ENCODE measurements around the gene KCTD12.

KCTD12 gene

DNA sequence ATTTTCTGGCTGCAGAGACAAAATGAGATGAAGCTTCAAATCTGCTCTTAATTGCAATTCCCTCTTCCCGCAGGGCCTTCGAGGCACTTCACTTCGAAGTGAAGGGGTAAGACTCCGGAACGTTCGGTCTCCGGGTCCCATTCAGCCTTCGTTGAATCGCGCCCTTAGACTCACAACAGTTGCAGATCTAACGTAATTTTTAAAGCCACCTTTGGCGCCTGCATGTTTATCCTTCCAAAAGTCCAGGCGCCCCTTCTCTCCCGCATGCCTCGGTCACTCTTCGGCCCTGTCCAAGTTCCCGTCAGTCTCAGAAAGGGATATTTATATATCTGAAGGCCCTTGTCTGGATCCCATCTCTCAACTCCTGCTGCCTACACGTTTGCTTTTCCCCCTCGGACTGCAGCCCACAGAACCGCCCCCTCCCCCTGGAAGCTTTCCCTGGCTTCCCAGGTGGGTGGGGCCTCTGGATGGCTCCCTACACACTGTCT, 915 bp upstream of the KCTD12 start:
- DNase-seq (ENCODE audit: low read depth) = no peak

DNA sequence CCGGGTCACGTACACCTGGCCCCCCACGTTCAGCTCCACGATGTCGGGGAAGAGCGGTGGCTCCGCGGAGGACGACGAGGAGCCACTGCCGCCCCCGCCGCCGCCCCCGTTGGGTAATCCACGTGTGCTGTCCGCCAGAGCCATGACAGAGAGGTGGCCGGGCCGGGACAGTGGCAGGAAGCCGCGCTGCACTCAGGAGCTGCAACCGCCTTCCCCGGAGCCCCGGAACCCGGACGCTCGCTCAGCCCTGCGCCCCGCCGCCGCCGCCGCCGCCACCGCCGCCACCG, 257 bp downstream of the KCTD12 start:
- DNase-seq (ENCODE audit: low read depth) = no peak

DNA sequence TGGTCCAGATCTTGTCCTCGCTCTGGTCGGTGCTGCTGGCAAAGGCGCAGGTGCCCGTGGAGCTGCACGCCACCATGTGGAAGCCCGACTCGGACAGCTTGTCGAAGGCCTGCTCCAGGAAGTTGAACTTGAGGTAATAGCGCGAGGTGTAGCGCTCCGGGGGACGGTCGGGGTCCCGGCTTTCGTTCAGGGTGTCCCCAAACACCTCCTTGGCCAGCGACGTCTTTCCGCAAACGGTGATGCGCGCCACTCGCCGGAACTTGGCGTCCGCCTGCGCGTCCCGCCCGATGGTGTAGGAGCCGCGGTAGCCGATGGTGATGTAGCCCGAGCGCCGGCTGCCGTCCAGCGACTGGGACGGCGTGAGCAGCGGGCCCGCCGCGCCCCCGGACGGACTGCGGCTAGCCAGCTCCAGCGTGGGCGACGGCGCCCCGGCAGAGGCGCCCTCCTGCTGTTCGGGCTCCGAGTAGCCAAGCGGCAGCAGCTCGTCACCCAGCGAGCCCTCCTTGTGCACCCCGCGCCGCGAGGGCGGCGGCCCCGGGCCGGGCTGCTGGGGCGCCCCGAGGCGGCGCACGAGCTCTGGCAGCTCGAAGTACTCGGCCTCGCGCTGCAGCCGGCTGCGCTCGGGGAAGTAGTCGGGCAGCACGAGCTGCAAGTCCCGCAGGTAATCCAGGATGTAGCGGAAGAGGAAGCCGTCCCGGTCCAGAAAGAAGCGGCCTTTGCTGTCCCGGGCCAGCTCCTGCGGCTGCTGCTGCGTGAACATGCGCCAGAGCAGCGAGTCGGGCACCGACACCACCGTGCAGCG, 801 bp downstream of the KCTD12 start:
- peak; percentile 50 for DNase-seq (ENCODE audit: low read depth)

DNA sequence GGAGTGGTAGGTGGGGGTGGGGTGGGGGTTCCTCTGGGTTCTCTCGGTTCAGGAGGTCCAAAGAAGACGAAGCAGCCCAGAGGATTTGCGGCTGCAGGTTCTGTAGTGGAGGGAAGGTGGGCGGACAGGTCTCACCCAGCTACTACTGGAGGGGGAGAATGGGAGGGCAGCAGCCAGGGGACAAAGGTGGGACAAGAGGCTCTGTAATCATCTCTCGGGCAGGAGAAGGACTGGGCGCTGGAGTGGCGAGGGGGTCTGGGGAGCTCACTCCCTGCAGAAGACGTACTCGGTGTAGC, 1.4 kb downstream of the KCTD12 start:
- no peak for DNase-seq (ENCODE audit: low read depth)

DNA sequence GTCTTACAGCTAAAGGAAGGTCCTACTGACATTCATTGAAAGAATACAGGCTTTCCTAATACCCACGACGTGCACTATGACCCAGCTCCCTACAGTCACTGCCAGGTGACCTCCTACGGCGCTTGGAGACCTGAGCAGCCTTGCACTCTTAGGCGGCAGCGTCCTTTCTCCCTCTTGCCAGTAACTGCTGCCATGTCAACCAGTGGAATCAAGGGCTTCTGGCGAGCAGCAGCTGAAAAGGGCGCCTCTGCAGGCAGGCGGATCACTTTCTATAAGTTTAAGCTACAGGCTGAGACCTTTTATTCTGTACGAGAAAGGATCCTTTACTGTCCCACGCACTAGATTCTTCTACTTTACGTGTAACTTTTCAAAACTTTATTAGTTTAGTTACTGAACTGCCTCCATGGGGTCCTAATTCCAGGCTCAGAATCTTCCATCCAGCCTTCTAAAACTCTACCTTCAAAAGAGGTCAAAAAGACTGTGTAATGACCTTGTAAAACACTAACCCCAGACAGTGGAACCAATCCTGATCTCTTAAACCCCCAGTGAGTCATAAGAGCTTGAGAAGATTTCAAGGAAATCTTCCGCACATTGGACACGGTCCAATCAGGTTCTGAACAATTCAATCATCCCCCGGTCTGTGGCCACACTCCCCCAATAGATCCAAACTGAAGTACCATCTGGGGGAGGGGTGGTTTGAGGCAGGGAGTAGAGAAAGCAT, 1.9 kb downstream of the KCTD12 start:
- no peak for DNase-seq (ENCODE audit: low read depth)

DNA sequence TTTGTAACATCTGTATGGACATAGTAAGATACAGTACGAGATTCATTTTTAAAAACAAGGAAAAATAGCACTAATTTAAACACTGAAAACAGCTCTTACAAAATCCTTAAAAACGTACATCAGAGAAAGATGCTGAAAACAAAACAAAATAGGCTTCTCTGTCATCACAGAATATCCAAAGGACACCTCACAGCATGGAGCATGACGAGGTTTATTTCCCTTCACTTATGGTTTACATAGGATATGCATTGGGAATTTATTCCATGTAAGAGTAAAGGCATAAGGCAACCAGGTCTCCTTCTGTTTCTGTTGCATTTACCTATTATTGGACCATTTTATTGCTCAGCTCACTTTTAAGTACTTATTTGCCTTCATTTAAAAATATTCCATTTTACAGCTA, 3.0 kb downstream of the KCTD12 start:
- DNase-seq (ENCODE audit: low read depth) = no peak

DNA sequence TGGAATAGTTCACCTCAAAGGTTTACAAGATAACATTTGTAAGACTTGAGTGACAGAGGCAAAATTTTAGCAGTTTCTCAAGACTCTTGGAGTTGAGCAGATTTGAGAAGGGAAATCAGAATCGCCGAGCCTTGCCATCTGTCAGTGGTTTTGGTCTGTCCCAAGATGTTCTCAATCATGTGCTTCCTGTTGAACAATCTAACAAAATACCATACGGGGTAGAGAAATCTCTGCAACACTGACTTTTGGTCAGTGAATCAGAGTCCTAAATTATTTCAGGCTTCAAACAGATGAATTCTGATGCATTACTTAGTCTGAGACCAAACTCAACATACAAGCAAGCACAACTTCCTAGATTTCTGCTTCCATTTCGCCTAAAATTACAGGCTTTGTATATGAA, 3.8 kb downstream of the KCTD12 start:
- DNase-seq (ENCODE audit: low read depth) = no peak

DNA sequence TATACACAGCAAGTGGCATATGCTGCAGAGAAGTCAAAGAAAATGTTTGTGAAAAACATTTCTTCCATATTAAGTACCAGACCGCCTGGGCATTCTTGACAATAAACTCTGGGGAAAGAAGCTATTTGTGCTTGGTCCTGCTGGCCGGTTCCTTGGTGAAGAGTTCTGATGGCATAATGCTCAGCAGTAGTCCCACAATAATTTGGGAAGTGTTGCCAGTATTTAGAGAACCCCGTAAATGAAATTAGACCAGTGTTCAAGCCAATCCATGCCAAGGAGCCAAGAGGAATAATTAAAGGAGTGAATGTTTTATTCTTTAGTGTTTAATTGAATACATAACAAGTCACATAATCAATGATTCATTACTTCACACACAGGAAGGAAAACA, 6.3 kb downstream of the KCTD12 start:
- DNase-seq (ENCODE audit: low read depth) = no peak

DNA sequence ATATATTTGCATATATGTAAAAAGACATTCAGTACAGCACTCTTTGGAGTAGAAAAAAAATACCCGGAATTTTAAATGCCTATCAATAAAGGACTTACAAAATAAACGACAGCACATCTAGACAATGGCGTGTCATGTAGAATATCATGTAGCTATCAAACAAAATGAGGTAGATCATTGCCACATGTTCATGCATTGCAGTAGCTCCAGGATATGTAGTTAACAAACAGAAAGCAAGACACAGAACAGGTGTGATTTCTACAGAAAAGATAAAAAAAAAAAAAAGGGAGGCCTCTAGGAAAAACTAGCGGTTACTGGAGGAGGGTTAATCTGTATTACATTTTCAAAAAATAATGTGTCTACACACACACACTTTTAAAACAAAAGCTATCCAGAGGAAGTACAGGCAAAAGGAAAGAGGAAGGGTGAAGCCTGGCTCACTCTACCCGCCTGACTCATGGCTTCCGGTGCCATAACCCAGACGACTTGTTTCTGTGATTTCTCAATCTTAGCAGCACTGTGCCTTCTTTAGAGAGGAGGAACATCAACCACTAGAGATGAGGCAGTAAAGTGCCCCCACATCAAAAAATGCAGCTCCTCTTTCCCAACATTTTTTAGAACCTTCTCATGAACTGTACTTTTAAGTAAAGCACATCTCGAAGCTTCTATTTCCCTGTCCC, 6.9 kb downstream of the KCTD12 start:
- peak; percentile 46 for DNase-seq (ENCODE audit: low read depth)

DNA sequence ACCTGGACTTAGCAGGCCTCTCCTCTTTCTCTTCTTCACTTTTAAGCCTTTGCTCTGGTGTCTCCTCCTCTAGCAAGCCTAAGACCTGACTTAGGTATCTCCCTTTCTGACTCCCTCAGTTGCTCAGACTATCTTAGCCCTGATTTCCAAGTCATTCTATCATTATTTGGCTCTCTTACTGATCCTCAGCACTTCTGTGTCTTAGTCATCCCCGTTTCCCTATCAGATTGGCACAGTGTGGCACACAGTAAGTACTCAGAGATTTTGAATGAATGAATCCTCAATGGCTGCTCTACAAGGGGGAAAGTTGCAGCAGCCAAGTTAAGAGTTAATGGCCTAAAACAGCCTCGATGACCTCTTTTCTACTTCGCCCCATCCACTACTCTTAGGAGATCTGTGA, 8.2 kb downstream of the KCTD12 start:
- DNase-seq (ENCODE audit: low read depth) = no peak

DNA sequence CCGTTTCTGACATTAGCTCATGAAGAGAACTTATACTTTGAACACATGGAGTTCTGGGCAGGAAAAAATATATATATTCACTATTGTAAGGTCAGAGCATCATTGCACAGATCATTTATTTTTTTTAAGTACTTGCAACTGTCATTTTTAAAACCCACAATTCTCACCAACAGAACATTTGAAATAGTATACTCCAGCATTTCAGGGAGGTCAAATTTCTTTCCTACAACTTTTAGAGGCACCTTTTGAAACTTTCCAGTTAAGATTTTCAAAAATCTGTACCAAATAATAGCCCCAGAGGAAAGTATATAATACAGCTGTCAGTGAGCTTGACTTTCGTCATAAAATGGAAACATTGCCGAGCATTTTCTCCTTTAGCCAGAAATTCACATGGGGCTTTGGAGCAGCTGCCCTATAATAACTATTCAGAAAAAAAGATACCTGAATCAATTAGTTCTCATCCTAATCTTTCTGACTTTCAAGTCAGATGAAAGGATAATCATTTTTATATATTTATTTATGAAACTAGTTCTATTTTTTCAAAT, 10.9 kb downstream of the KCTD12 start:
- no peak for DNase-seq (ENCODE audit: low read depth)

DNA sequence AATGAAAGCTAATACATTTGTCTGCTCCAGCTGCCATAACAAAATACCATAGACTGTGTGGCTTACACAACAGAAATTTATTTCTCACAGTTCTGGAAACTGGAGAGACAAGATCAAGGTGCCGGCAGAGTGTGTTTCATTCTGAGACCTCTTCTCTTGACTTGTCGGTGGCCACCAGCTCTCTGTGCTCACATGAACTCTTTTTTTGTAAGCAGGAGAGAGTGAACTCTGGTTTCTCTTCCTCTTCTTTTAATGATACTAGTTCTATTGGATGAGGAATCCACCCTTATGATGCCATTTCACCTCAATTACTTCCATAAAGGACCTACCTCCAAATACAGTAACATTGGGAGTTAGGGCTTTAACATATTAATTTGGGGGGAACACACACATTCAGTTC, 11.7 kb downstream of the KCTD12 start:
- no peak for DNase-seq (ENCODE audit: low read depth)

DNA sequence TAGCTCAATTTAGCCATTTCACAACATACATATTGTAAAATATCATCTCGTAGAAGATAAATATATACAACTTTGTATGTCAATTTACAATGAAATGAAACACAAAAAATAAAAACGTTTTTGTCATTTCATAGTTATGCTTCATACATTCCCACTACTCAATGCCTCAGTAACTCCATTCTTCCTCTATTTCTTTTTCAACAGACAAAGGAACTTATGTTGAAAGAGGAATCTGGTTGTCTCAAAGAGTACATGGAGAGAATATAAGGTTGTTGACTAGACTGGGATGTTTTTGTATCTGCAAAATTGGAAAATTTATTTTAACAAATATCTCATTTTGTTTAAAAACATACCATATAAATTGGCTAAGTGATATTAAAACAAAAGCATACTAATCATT, 12.8 kb downstream of the KCTD12 start:
- DNase-seq (ENCODE audit: low read depth) = no peak

DNA sequence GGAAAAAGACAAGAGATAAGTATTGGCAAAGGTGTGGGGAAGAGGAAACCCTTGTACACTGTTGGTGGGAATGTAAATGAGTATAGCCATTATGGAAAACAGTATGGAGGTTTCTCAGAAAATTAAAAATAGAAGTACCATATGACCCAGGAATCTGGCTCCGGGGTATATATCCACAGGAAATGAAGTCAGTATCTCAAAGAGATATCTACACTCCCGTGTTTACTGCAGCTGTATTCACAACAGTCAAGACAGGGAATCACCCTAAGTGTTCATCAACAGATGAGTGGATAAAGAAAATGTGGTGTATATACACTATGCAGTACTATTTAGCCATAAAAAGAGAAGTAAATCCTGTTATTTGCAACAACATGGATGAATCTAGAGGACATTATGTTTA, 13.5 kb downstream of the KCTD12 start:
- no peak for DNase-seq (ENCODE audit: low read depth)

DNA sequence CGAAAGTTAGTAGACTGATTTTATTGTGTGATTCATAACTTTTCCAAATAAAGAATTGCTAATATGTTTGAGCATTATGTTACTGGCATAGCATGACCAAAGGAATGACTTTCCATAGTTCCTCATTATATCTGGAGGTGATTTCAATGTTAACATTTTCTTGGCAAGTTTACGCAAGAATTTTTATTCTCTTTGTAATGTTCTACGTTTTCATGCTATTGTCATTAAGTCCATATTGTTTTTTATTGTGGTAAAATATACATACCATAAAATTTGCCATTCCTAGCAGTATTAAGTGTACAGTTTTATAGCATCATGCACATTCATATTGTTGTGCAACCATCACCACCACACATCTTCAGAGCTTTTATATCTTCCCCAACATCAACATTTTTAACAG, 14.8 kb downstream of the KCTD12 start:
- no peak for DNase-seq (ENCODE audit: low read depth)

DNA sequence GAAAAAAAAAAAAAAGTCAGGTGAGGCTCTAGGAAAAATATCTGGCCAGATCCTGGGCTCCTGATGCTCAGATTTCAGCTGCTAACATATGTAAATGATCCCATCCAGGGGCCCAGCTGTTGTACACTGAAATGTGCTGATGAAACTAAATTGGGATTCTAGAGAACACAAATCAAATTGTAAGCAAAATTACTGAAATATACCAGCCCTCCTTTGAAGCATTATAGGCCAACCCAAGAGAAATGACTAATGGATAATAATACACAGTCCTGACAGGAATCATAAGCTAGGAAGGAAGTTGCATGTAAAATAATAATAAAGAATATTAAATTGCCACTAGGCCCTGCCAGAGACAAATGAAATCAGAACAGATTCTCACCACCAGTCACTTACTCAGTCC, 17.8 kb downstream of the KCTD12 start:
- no peak for DNase-seq (ENCODE audit: low read depth)

DNA sequence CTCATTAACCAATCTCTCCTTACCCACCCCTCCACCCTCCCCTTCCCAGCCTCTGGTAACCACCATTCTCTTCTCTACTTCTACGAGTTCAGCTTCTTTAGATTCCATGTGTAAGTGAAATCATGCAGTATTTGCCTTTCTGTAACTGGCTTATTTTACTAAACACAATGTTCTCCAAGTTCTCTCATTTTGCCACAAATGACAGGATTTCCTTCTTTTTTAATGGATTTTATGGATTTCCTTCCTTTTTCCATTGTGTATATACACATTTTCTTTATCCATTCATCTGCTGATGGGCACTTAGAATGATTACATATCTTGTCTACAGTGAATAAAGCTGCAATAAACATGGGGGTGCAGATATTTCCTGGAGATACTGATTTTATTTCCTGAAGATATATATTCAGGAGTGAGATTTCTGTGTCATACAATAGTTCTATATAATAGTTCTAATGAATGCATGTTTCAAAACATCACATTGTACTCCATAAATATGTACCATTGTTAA, 20.2 kb downstream of the KCTD12 start:
- DNase-seq (ENCODE audit: low read depth) = no peak

DNA sequence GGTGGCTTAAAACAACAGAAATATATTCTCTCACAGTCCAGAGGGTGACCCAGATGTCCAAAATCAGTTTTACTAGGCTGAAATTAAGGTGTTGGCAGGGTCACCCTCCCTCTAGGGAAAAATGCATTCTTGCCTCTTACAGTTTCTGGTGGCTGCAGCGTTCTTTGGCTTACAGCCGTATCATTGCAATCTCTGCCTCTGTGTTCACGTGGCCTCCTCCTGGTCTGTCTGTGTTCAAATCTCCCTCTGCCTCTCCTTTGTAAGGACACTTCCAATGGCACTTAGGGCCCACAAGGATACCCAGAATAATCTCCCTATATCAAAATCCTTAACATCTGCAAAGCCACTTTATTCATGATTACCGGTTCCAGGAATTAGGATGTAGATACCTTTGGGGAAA, 21.1 kb downstream of the KCTD12 start:
- no peak for DNase-seq (ENCODE audit: low read depth)

DNA sequence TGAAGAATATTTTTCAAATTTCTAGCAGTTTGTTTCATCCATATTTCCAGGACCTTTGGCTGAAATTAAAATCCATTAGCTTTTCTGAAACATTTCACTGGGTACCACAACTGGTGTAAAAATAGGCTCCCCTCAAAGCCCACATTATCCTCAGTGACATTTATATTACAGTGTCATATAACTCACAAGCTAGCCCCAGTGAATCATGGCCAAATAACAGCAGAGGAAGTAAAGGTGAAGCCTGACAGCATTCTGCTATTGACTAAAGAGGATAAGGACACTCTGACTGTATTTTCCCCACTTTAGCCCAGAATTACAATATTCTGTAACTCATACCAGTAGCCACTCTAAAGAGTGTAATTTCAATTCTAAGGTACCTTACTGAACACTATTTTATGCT, 21.9 kb downstream of the KCTD12 start:
- DNase-seq (ENCODE audit: low read depth) = no peak

DNA sequence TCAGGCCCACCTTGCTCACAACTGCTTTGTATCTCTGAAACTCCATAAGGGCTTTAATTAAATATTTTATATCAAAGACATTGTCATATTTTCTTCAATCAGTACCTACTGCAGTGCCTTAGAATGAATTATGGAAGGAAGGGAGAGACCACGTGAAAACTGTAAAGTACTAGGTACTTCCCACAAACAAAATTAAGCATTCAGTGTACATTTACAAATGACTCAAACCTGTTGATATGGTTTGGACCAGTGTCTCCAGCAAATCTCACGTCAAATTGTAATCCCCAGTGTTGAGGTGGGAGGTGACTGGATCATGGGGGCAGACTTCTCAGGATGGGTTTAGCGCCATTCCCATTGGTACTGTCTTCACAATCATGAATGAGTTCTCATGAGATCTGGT, 23.2 kb downstream of the KCTD12 start:
- no peak for DNase-seq (ENCODE audit: low read depth)

DNA sequence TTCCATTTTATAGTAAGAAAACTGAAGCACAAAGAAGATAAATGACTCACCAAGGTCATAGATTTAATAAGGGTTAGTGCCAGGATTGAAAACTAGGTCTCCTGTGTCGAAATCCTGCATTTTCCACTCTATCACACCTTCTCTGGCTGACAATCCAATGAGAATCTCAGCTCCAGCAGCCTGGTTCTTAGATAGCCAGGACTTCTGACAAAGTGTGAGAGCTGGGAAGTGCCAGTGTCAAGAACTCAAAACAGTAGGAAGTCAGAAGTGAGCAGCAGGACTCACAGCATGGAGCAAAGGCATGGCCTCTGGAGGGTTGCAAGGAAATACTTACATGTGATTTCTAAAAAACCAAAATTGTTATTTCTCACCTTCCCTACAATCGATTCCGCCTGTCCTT, 24.3 kb downstream of the KCTD12 start:
- DNase-seq (ENCODE audit: low read depth) = no peak

DNA sequence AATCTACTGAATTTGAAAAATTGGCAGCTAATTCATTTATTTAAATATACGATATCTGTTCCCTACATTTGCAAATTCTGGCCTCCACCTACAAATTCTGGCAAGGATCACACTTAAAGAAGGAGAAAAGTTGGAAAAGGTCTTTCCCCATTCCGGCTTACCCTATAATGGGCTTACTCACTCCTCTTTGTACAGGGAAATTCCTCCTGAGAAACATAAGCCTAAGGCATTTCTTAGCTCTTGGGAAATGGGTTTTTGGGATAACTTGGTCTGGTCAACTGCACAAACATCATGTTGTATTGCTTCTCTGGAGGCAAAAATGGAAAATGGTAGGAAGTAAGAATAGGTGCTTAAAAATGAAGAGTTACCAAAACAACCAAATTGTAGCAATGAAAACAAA, 25.5 kb downstream of the KCTD12 start:
- DNase-seq (ENCODE audit: low read depth) = no peak

DNA sequence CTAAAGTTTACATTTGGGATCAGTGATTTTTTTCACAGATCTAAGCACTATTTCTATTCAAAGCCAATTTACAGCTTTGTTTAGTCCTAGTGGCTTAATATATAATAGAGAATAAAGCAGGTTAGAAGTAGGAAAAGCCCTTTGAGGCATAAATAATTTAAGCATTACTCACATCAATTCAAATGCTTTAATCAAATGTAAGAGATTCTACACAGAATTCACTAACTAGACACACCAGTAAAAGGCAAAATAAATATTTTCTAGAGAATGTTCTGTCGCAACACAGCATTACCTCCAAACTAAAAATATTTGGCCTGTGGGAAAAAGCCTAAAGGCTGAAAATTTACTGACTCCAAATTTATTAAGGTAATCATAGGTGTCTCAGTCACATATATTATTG, 31.3 kb downstream of the KCTD12 start:
- no peak for DNase-seq (ENCODE audit: low read depth)

Measured in activated T-cell treated with anti-CD3 and anti-CD28 coated beads for 48 hours (primary cell).